DOHH2 (cell line): ENCODE results near the gene AKAP13.

Experiments used
- H3F3A ChIP-seq: fragments of 200-600 bp; sonication (generic), shearing (Covaris generic); 2 replicates; pipeline ENCODE4 v1.6.0; 2016; ENCODE audit warnings: antibody characterized with exemption, mild to moderate bottlenecking; ENCODE audit not compliant: control insufficient read depth, insufficient read depth
- H3K27ac ChIP-seq: fragments of 200-600 bp; sonication (generic); 2 replicates; pipeline ENCODE4 v1.5.1; 2014; ENCODE audit warnings: low read depth, mild to moderate bottlenecking, low read length, moderate library complexity
- H3K27me3 ChIP-seq: fragments of 200-600 bp; sonication (generic); 2 replicates; pipeline ENCODE4 v1.6.1; 2014; ENCODE audit warnings: mild to moderate bottlenecking, low read length, mixed read lengths; ENCODE audit not compliant: control insufficient read depth
- H3K36me3 ChIP-seq: fragments of 200-600 bp; sonication (generic); 2 replicates; pipeline ENCODE4 v1.6.1; 2014; ENCODE audit warnings: mild to moderate bottlenecking, low read length, moderate library complexity, mixed read lengths; ENCODE audit not compliant: control insufficient read depth
- H3K4me1 ChIP-seq: fragments of 200-600 bp; sonication (generic); 2 replicates; pipeline ENCODE4 v1.6.1; 2014; ENCODE audit warnings: mild to moderate bottlenecking, low read length, mixed read lengths; ENCODE audit not compliant: control insufficient read depth
- H3K4me2 ChIP-seq: fragments of 200-600 bp; sonication (generic); 2 replicates; pipeline ENCODE4 v1.6.0; 2014; ENCODE audit warnings: mild to moderate bottlenecking, low read length, moderate library complexity
- H3K4me3 ChIP-seq: fragments of 200-600 bp; sonication (generic); 2 replicates; pipeline ENCODE4 v1.5.1; 2014; ENCODE audit warnings: mild to moderate bottlenecking, low read length, mixed read lengths
- H3K79me2 ChIP-seq: fragments of 200-600 bp; sonication (generic); 2 replicates; pipeline ENCODE4 v1.6.1; 2014; ENCODE audit warnings: mild to moderate bottlenecking, low read length, mixed read lengths; ENCODE audit not compliant: control insufficient read depth
- H3K9me2 ChIP-seq: fragments of 200-600 bp; sonication (generic); replicated peaks from 2 replicates; pipeline ENCODE4 v1.6.1; 2014; ENCODE audit warnings: mild to moderate bottlenecking, low read length, mixed read lengths; ENCODE audit not compliant: control insufficient read depth
- H3K9me3 ChIP-seq: fragments of 200-600 bp; sonication (generic); 2 replicates; pipeline ENCODE4 v1.6.1; 2014; ENCODE audit warnings: antibody characterized with exemption, low read length, mixed read lengths; ENCODE audit not compliant: control insufficient read depth, insufficient read depth
- H4K20me1 ChIP-seq: fragments of 200-600 bp; sonication (generic); 2 replicates; pipeline ENCODE4 v1.6.0; 2014; ENCODE audit warnings: low read depth, mild to moderate bottlenecking, antibody characterized with exemption, low read length, moderate library complexity; ENCODE audit not compliant: control insufficient read depth, insufficient read depth
- CTCF ChIP-seq: fragments of 200-600 bp; sonication (generic); IDR thresholded peaks from one replicate; pipeline ENCODE4 v1.5.1; 2014; ENCODE audit warnings: antibody characterized with exemption, mild to moderate bottlenecking, low read depth, low read length; ENCODE audit not compliant: poor library complexity, severe bottlenecking
- EZH2phosphoT487 ChIP-seq: fragments of 200-600 bp; sonication (generic); IDR thresholded peaks from 2 replicates; pipeline ENCODE4 v1.6.1; 2017; ENCODE audit warnings: borderline replicate concordance, mild to moderate bottlenecking, antibody characterized with exemption, low read length, moderate library complexity, mixed read lengths

AKAP13 gene

GRCh38 chr15:85383470-85384148 is 3.2 kb downstream of the AKAP13 start:
- Histone ChIP-seq H3K27me3 (no peaks in the 10 kb centered on the region), H3K9me2 (no peaks in the 10 kb centered on the region), H3F3A (peaks cover 29% of the 10 kb centered on the region), H3K4me2 (peak overlapping the region; percentile 83), H3K79me2 (peaks cover 77% of the 10 kb centered on the region), H3K27ac (peak overlapping the region; percentile 80), H3K4me3 (peak overlapping the region; percentile 79), H3K9me3 (no peaks in the 10 kb centered on the region), H4K20me1 (peaks cover 15% of the 10 kb centered on the region), H3K4me1 (peaks cover 73% of the 10 kb centered on the region), H3K36me3 (peaks cover 39% of the 10 kb centered on the region)
- TF ChIP-seq CTCF: no peak

- Histone ChIP-seq H3K4me1 (peaks cover 90% of the 10 kb centered on the region), H3K9me2 (no peaks in the 10 kb centered on the region), H3K4me3 (no peak overlapping the region), H3K27me3 (no peaks in the 10 kb centered on the region), H3K9me3 (no peaks in the 10 kb centered on the region), H3K79me2 (peaks cover 98% of the 10 kb centered on the region), H3K36me3 (peaks cover 52% of the 10 kb centered on the region), H4K20me1 (peaks cover 31% of the 10 kb centered on the region), H3F3A (peaks cover 26% of the 10 kb centered on the region), H3K4me2 (no peak overlapping the region), H3K27ac (peak overlapping the region; percentile 80)
- no peak for TF ChIP-seq EZH2phosphoT487
- no peak for TF ChIP-seq CTCF
Measured at GRCh38 chr15:85386261-85386660, 5.9 kb downstream of the AKAP13 start.

- Histone ChIP-seq H3K4me1 (peaks cover 87% of the 10 kb centered on the region), H3F3A (peaks cover 11% of the 10 kb centered on the region), H3K27ac (peak overlapping the region; percentile 80), H4K20me1 (peaks cover 30% of the 10 kb centered on the region), H3K4me2 (peak overlapping the region; percentile 70), H3K36me3 (peaks cover 36% of the 10 kb centered on the region), H3K79me2 (peaks cover 98% of the 10 kb centered on the region), H3K9me2 (no peaks in the 10 kb centered on the region), H3K27me3 (no peaks in the 10 kb centered on the region), H3K9me3 (no peaks in the 10 kb centered on the region), H3K4me3 (peak overlapping the region; percentile 55)
- TF ChIP-seq CTCF (no peak), EZH2phosphoT487 (no peak)
Measured at GRCh38 chr15:85388566-85389305, 8.3 kb downstream of the AKAP13 start.
